Adipose tissue (tissue), 3 donors: ENCODE measurements around the gene CSF3. TPM values are rescaled to one million over a fixed set of nuclear protein-coding genes. Genes with fewer than 3 reads are reported as not detected.

Experiments used
- polyA plus RNA-seq, 3 donors: library from polyadenylated mRNA; stranded (reverse); fragments of 200-250 nt; gene quantifications; one replicate each; pipeline ENCODE4 v1.2.3, GENCODE V29; 2013
- donor health status: healthy with polysubstance abuse.
- donor health status: Bipolar disorder and iron deficiency.
- donor health status: healthy.

The CSF3 gene
- polyA plus RNA-seq, 3 donors, result 0.75 to 91.0 (median 4.4) TPM

Other genes with a start within 250 kb of the CSF3 start
- gene IKZF3, start 151.1 kb upstream of the CSF3 start, polyA plus RNA-seq, result under 1 TPM; 0.29 to 0.62 (median 0.34) TPM
- gene ZPBP2, start 147.2 kb upstream of the CSF3 start, polyA plus RNA-seq, result not detected
- gene GSDMB, start 96.8 kb upstream of the CSF3 start, polyA plus RNA-seq, result 10 to 100 TPM in 2 of 3 donors, 1 to 10 TPM in 1; 3.8 to 24.1 (median 21.4) TPM
- gene ORMDL3, start 87.8 kb upstream of the CSF3 start, polyA plus RNA-seq, result 100 to 1,000 TPM in 2 of 3 donors, 10 to 100 TPM in 1; 60.2 to 215 (median 188) TPM
- not detected for gene LRRC3C, start 87.7 kb upstream of the CSF3 start, polyA plus RNA-seq
- under 1 TPM; 0.14 to 0.91 (median 0.22) TPM for gene GSDMA, start 52.4 kb upstream of the CSF3 start, polyA plus RNA-seq
- 10 to 100 TPM; 42.6 to 81.7 (median 54.8) TPM for gene PSMD3, start 34.6 kb upstream of the CSF3 start, polyA plus RNA-seq
- 10 to 100 TPM; 29.2 to 55.6 (median 41.2) TPM for gene MED24, start 39.0 kb downstream of the CSF3 start, polyA plus RNA-seq
- 10 to 100 TPM; 22.5 to 64.0 (median 60.6) TPM for gene THRA, start 47.5 kb downstream of the CSF3 start, polyA plus RNA-seq
- 10 to 100 TPM in 2 of 3 donors, 1 to 10 TPM in 1; 7.3 to 20.7 (median 15.0) TPM for gene NR1D1, start 85.1 kb downstream of the CSF3 start, polyA plus RNA-seq
- gene MSL1, start 106.5 kb downstream of the CSF3 start, polyA plus RNA-seq, result 10 to 100 TPM; 33.8 to 88.4 (median 62.1) TPM
- gene CASC3, start 125.1 kb downstream of the CSF3 start, polyA plus RNA-seq, result 10 to 100 TPM; 28.0 to 62.2 (median 43.2) TPM
- gene RAPGEFL1, start 162.0 kb downstream of the CSF3 start, polyA plus RNA-seq, result 1 to 10 TPM; 4.0 to 5.8 (median 4.5) TPM
- 1 to 10 TPM; 6.3 to 9.0 (median 8.0) TPM for gene WIPF2, start 203.9 kb downstream of the CSF3 start, polyA plus RNA-seq